Activated CD4-positive, alpha-beta T cell treated with anti-CD3 and anti-CD28 coated beads for 48 hours (primary cell): ENCODE results near the gene PACRG.

Experiments
- DNase-seq: peaks from one replicate; pipeline ENCODE4 v3.0.0-alpha.2; 2020

The PACRG gene

GRCh38 chr6:163021054-163021453 lies 293.3 kb downstream of the PACRG start:
- no peak for DNase-seq

DNA sequence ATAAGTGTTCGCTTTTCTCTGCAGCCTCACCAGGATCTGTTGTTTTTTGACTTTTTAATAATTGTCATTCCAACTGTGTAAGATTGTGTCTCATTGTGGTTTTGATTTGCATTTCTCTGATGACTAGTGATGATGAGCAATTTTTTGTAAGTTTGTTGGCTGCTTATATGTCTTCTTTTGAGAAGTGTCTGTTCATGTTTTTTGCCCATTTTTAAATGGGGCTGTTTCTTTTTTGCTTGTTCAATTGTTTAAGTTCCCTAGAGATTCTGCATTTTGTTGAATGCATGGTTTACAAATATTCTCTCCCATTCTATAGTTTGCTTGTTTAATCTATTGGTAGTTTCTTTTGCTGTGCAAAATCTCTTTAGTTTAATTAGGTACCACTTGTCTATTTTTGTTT lies 295.9 kb downstream of the PACRG start:
- DNase-seq: no peak

DNA sequence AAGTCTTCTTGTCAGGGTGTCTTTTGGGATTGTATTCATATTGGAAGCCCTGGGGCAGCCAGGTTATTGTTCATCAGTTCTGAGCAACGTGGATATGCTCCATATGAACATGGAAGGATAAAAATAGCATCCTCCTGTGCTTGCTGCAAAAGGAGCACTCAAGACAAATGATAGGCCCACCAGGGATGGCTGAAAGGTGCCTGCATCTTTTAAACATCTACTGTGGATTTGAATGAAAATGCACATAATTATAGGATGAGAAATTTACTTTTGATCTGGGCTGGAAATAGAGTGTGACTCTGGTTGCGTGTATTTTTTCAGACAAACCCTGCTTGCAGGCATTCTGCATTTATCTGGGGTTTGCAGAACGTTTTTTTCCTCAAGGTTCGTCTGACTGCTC lies 299.1 kb downstream of the PACRG start:
- DNase-seq: no peak

- DNase-seq: no peak
Measured at GRCh38 chr6:163030980-163031379, 303.2 kb downstream of the PACRG start.

DNA sequence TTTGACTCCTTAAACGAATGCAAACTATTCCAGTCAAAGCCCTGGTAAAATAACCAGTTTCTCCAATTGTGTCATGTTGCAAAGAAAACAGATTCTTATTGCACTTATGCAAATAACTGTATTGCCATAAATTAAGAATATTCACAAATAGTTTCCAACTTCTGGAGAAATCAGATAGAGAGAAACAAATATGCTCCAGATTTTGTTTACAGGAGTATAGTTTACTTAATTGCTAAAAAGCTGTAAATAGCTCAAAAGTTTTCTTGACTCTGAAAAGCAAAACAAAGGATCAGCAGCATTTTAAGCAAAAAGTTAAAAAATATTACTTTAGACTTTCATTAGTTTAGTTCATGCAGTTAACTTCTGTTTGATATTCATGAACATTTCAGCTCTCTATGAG lies 304.2 kb downstream of the PACRG start:
- DNase-seq: no peak

DNA sequence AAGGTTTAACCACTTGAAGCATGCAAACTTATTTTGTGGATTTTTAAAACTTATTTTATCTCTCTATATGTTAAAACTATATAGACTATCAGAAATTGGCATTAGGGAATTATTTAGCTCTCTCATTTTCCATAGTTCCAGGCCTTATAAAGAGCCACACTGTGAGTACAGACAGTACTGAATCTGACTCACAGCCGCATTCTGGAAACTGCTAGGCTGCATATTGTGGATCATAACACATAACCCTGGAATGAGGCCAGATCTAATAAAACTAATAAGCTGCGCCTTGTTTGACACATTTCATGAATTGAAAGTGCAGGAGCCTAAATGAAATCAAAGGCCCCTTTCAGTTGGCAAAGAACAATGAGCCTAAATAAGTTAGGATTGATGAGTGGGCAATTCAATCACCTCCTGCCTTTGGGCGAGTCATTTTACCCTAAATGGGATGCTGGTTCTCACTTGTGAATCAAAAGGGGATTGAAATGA lies 308.4 kb downstream of the PACRG start:
- DNase-seq: no peak

GRCh38 chr6:163038317-163038716 lies 310.5 kb downstream of the PACRG start:
- DNase-seq: no peak

DNA sequence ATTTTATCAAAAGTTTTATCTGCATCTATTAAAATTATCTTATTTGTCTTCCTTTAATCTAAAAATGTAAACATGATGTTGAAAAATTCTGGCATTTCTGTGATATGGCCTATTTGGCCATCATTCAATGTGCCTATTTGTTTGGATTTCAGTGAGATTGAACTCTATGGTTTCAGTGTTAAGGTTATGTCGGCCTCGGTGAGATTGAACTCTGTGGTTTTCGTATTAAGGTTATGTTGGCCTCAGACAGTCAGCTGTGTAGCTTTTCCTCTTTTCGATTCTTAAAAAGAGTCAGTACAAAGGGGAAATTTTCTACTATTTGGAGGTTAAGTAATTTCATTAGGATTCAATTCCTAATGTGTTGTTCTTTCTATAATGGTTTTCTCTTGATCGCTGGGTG lies 320.6 kb downstream of the PACRG start:
- DNase-seq: no peak

GRCh38 chr6:163053667-163054344 lies 326.0 kb downstream of the PACRG start:
- DNase-seq: no peak

DNA sequence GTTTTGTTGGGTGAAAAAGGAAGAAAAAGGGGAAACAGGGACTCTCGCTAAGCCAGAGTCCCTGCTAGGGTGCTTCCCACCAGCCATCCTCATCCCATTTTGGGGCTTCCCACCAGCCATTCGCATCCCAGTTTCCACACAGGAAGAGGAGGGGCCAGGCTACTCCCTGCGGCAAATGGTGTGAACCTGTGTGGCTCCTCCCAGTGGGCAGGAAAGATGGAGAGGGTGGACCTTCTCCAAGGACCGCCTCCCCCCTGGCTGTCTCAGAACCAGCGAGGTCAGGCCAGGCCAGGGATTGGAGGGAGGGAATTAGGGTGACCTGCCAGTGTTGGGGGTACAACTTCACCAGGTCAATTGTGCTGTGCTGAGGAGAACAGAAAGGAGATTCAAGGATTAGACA lies 326.9 kb downstream of the PACRG start:
- DNase-seq: no peak

DNA sequence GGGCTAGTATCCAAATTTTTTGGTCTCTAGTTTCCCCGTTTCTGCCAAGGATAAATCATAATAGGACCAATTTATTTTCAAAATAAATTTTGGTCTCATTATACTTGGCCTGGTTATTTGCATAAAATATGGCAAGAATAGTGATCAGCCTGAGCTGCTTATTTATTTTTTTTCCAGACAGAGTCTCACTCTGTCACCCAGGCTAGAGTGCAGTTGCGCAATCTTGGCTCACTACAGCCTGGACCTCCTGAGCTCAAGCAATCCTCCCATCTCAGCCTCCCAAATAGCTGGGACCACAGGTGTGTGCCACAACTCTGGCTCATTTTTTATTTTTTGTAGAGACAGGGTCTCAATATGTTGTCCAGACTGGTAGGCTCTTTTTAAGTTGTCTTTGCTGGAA lies 329.5 kb downstream of the PACRG start:
- no peak for DNase-seq

GRCh38 chr6:163062790-163063189 lies 335.0 kb downstream of the PACRG start:
- no peak for DNase-seq

- no peak for DNase-seq
Measured at GRCh38 chr6:163063561-163063960, 335.8 kb downstream of the PACRG start.

- DNase-seq: no peak
Measured at GRCh38 chr6:163064397-163064796, 336.6 kb downstream of the PACRG start.

DNA sequence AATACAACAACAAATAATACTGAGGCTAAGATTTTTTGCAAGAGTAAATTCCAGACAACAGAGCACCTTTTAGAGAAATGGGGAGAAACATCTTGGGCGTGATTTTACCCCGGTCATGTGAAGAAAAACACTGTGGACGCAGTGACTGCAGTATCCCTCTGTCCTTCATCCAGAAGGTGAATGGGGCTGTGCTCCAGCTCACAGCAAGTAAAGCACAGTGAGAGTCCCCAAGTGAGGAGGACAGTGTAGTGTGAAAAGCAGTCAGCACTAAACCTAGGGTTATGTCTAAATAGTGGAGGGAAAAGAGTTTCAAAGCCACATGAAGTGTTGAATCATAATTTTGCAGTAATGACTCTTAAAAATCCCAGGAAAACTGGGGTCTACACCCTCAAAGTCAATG lies 338.4 kb downstream of the PACRG start:
- DNase-seq: no peak

DNA sequence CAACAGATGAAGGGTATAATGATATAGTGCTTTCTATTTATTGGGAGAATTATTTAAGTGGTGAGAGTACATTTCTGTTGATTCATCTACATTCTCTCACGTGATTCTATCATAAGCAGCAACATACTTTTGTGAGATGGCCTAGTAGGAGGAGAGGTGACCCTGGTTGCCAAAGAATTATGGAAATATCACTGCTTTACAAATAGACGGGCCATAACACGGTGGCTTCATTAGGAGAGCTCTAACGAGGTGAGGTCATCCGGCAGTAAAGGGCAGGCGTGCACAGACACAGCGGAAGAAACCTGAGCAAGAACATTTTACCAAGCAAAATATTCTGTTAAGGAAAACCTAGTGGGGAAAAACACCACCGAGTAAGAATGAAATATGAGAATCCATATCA lies 349.4 kb downstream of the PACRG start:
- no peak for DNase-seq

DNA sequence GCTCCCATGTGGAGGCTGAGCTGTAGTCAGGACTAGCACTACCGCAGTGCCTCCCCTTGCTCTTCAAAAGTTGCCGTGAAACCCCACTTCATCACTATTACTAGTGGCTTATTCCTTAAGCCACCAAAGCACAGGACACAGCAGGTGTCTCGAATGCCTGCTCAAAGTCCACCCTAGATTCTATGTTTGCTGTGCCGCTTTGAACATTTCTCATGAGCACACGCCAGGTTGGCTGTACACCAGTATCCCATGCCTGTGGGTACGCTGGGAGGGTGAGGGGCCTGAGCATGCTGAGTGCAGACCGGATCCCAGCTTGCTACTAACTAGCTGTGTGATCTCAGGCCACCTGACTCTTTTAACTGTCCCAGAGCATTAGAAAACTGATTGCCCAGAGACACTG lies 350.9 kb downstream of the PACRG start:
- DNase-seq: no peak

- DNase-seq: no peak
Measured at GRCh38 chr6:163080228-163080627, 352.5 kb downstream of the PACRG start.

DNA sequence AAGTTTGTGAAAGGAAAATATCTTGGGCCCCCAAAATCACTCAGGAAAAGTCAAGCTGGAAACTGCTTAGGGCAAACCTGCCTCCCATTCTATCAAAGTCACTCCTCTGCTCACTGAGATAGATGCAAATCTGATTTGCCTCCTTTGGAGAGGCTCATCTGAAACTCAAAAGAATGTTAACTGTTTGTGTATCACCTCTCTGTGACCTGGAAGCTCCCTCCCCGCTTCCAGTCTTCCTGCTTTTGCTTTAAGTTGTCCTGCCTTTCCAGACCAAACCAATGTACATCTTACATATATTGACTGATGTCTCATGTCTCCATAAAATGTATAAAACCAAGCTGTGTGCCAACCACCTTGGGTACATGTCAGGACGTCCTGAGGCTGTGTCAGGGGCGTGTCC lies 355.4 kb downstream of the PACRG start:
- DNase-seq: no peak

GRCh38 chr6:163085426-163085825 lies 357.7 kb downstream of the PACRG start:
- no peak for DNase-seq

GRCh38 chr6:163085861-163086623 lies 358.3 kb downstream of the PACRG start:
- DNase-seq: no peak

DNA sequence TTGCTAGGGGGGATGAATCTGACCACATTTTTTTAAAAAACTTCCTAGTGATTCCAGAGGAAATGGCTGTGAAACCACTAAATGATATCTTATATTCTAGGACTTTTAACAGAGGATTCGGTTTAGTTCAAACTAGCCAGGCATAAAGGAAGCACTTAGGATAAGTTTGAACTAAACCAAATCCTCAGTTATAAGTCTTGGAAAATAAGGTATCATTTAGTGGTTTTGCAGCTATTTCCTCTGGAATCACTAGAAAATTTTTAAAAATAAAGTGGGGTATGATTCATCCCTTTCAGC lies 358.8 kb downstream of the PACRG start:
- DNase-seq: no peak

GRCh38 chr6:163087981-163088380 lies 360.2 kb downstream of the PACRG start:
- no peak for DNase-seq

GRCh38 chr6:163092876-163093275 lies 365.1 kb downstream of the PACRG start:
- DNase-seq: no peak

GRCh38 chr6:163094881-163095280 lies 367.1 kb downstream of the PACRG start:
- no peak for DNase-seq
